ENCODE data around the gene C1orf159.
"Not testable (repeated sequence)": the region's sequence is repeated elsewhere in the genome, so short reads cannot be mapped to it uniquely, and the experiment has no call there.

C1orf159 gene

GRCh38 chr1:1156140-1157032 is 40.5 kb upstream of the C1orf159 start:
- no peaks in the 10 kb centered on the region for H3K36me3 ChIP-seq (ENCODE audit: low read depth)
- H3K9me3 ChIP-seq (ENCODE audit: severe bottlenecking) = no peaks in the 10 kb centered on the region
- DNase-seq (ENCODE audit: low spot score) (no peak), ATAC-seq (ENCODE audit: low read depth) (no peak)
- H3K27ac ChIP-seq (ENCODE audit: poor library complexity, severe bottlenecking) = no peak overlapping the region
- H3K4me3 ChIP-seq (ENCODE audit: severe bottlenecking) = no peak overlapping the region
- TF ChIP-seq CTCF (IDR thresholded peaks at IDR 0.05; ENCODE audit: poor library complexity, severe bottlenecking) = no peak
- H3K4me1 ChIP-seq (ENCODE audit: insufficient read depth, poor library complexity, severe bottlenecking) = peaks cover 7% of the 10 kb centered on the region
- H3K27me3 ChIP-seq (ENCODE audit: insufficient read depth, poor library complexity, severe bottlenecking) = no peaks in the 10 kb centered on the region

- H3K27me3 ChIP-seq (ENCODE audit: insufficient read depth, poor library complexity, severe bottlenecking) = no peaks in the 10 kb centered on the region
- ATAC-seq (ENCODE audit: low read depth) (no peak), DNase-seq (ENCODE audit: low spot score) (no peak)
- no peaks in the 10 kb centered on the region for H3K36me3 ChIP-seq (ENCODE audit: low read depth)
- TF ChIP-seq CTCF (IDR thresholded peaks at IDR 0.05; ENCODE audit: poor library complexity, severe bottlenecking) = no peak
- H3K4me1 ChIP-seq (ENCODE audit: insufficient read depth, poor library complexity, severe bottlenecking) = peaks cover 7% of the 10 kb centered on the region
- no peak overlapping the region for H3K4me3 ChIP-seq (ENCODE audit: severe bottlenecking)
- H3K9me3 ChIP-seq (ENCODE audit: severe bottlenecking) = no peaks in the 10 kb centered on the region
- H3K27ac ChIP-seq (ENCODE audit: poor library complexity, severe bottlenecking) = no peak overlapping the region
Observed at GRCh38 chr1:1155258-1155657, 39.4 kb upstream of the C1orf159 start.

GRCh38 chr1:1153874-1154273 is 38.0 kb upstream of the C1orf159 start:
- no peak overlapping the region for H3K27ac ChIP-seq (ENCODE audit: poor library complexity, severe bottlenecking)
- no peaks in the 10 kb centered on the region for H3K27me3 ChIP-seq (ENCODE audit: insufficient read depth, poor library complexity, severe bottlenecking)
- peaks cover 7% of the 10 kb centered on the region for H3K4me1 ChIP-seq (ENCODE audit: insufficient read depth, poor library complexity, severe bottlenecking)
- no peaks in the 10 kb centered on the region for H3K9me3 ChIP-seq (ENCODE audit: severe bottlenecking)
- no peak for TF ChIP-seq CTCF (IDR thresholded peaks at IDR 0.05; ENCODE audit: poor library complexity, severe bottlenecking)
- ATAC-seq (ENCODE audit: low read depth) (no peak), DNase-seq (ENCODE audit: low spot score) (no peak)
- H3K36me3 ChIP-seq (ENCODE audit: low read depth) = no peaks in the 10 kb centered on the region
- H3K4me3 ChIP-seq (ENCODE audit: severe bottlenecking) = no peak overlapping the region

GRCh38 chr1:1153215-1153614 is 37.3 kb upstream of the C1orf159 start:
- not testable (repeated sequence) for H3K9me3 ChIP-seq (ENCODE audit: severe bottlenecking); H3K4me3 ChIP-seq (ENCODE audit: severe bottlenecking); ATAC-seq (ENCODE audit: low read depth); H3K27me3 ChIP-seq (ENCODE audit: insufficient read depth, poor library complexity, severe bottlenecking); H3K27ac ChIP-seq (ENCODE audit: poor library complexity, severe bottlenecking); H3K4me1 ChIP-seq (ENCODE audit: insufficient read depth, poor library complexity, severe bottlenecking); H3K36me3 ChIP-seq (ENCODE audit: low read depth); DNase-seq (ENCODE audit: low spot score)

GRCh38 chr1:1152431-1152830 is 36.5 kb upstream of the C1orf159 start:
- H3K36me3 ChIP-seq (ENCODE audit: low read depth); H3K4me1 ChIP-seq (ENCODE audit: insufficient read depth, poor library complexity, severe bottlenecking); H3K9me3 ChIP-seq (ENCODE audit: severe bottlenecking); H3K4me3 ChIP-seq (ENCODE audit: severe bottlenecking); ATAC-seq (ENCODE audit: low read depth); H3K27ac ChIP-seq (ENCODE audit: poor library complexity, severe bottlenecking); H3K27me3 ChIP-seq (ENCODE audit: insufficient read depth, poor library complexity, severe bottlenecking); DNase-seq (ENCODE audit: low spot score): not testable (repeated sequence)

GRCh38 chr1:1151306-1151705 is 35.4 kb upstream of the C1orf159 start:
- Histone ChIP-seq H3K4me3 (ENCODE audit: severe bottlenecking) (no peak overlapping the region), H3K9me3 (ENCODE audit: severe bottlenecking) (no peaks in the 10 kb centered on the region), H3K27ac (ENCODE audit: poor library complexity, severe bottlenecking) (no peak overlapping the region), H3K36me3 (ENCODE audit: low read depth) (no peaks in the 10 kb centered on the region), H3K4me1 (ENCODE audit: insufficient read depth, poor library complexity, severe bottlenecking) (no peaks in the 10 kb centered on the region), H3K27me3 (ENCODE audit: insufficient read depth, poor library complexity, severe bottlenecking) (no peaks in the 10 kb centered on the region)
- DNase-seq (ENCODE audit: low spot score) = no peak
- no peak for TF ChIP-seq CTCF (IDR thresholded peaks at IDR 0.05; ENCODE audit: poor library complexity, severe bottlenecking)
- no peak for ATAC-seq (ENCODE audit: low read depth)
